GM20000 (cell line): ENCODE measurements around the gene ZNF514.
"Not testable (repeated sequence)": the region's sequence is repeated elsewhere in the genome, so short reads cannot be mapped to it uniquely, and the experiment has no call there.

Experiments used
- DNase-seq: peaks from one replicate; pipeline ENCODE4 v3.0.0; 2012; ENCODE audit warnings: low spot score
- CTCF ChIP-seq: IDR thresholded peaks from 2 replicates; pipeline ENCODE4 v1.5.1; 2012; ENCODE audit warnings: mild to moderate bottlenecking, control low read depth; ENCODE audit errors: extremely low read depth, missing control alignments

The ZNF514 gene

GRCh38 chr2:95159690-95160449, at the start of gene ZNF514:
ZNF514 (minus strand) TSS chr2:95159848; CDS start chr2:95153253, 6,595 bp downstream.
- TF ChIP-seq CTCF, result no peak
- DNase-seq, result peak; percentile 92

- TF ChIP-seq CTCF, result no peak
- no peak for DNase-seq
Observed at GRCh38 chr2:95208106-95208505, 48.5 kb upstream of the ZNF514 start.

- peak; percentile 94 for DNase-seq
- TF ChIP-seq CTCF, result peak; percentile 20
Observed at GRCh38 chr2:95207111-95207961, 47.7 kb upstream of the ZNF514 start, which contains the start of gene ZNF892. ZNF892 (plus strand) TSS chr2:95207521; CDS start chr2:95207816, 295 bp downstream.

- DNase-seq, result no peak
- TF ChIP-seq CTCF, result no peak
Observed at GRCh38 chr2:95206096-95206495, 46.4 kb upstream of the ZNF514 start.

- no peak for TF ChIP-seq CTCF
- no peak for DNase-seq
Observed at GRCh38 chr2:95204396-95204795, 44.7 kb upstream of the ZNF514 start.

- no peak for TF ChIP-seq CTCF
- no peak for DNase-seq
Observed at GRCh38 chr2:95203911-95204310, 44.3 kb upstream of the ZNF514 start.

GRCh38 chr2:95192956-95193355, 33.3 kb upstream of the ZNF514 start:
- TF ChIP-seq CTCF, result peak; percentile 43
- DNase-seq, result not testable (repeated sequence)
